NT2/D1 (cell line): ENCODE measurements around the gene CGB3.

ENCODE experiments used
- DNase-seq: peaks from one replicate; pipeline ENCODE4 v3.0.0-alpha.2; 2011; ENCODE audit warnings: low read depth, low spot score
- H3K27me3 ChIP-seq: 2 replicates; pipeline ENCODE4 v1.6.0; 2011; ENCODE audit warnings: mild to moderate bottlenecking; ENCODE audit not compliant: insufficient read length, insufficient read depth
- H3K36me3 ChIP-seq: 2 replicates; pipeline ENCODE4 v1.6.1; 2011; ENCODE audit warnings: mild to moderate bottlenecking, low read length, mixed read lengths; ENCODE audit not compliant: insufficient read depth, insufficient read length
- H3K4me1 ChIP-seq: 2 replicates; pipeline ENCODE4 v1.5.1; 2011; ENCODE audit not compliant: insufficient read depth, insufficient read length
- H3K4me3 ChIP-seq: 2 replicates; pipeline ENCODE4 v1.5.1; 2011; ENCODE audit warnings: low read depth; ENCODE audit not compliant: insufficient read length
- H3K9ac ChIP-seq: 2 replicates; pipeline ENCODE4 v1.6.0; 2011; ENCODE audit warnings: low read depth; ENCODE audit not compliant: insufficient read length
- H3K9me3 ChIP-seq: 2 replicates; pipeline ENCODE4 v1.5.1; 2011; ENCODE audit warnings: mild to moderate bottlenecking, low read length; ENCODE audit not compliant: insufficient read depth
- SUZ12 ChIP-seq: IDR thresholded peaks from 2 replicates; pipeline ENCODE4 v1.6.1; 2011; ENCODE audit not compliant: insufficient read length, insufficient read depth; ENCODE audit errors: extremely low read depth
- YY1 ChIP-seq: IDR thresholded peaks from 2 replicates; pipeline ENCODE4 v1.6.1; 2011; ENCODE audit not compliant: insufficient read length, insufficient read depth
- ZNF274 ChIP-seq: IDR thresholded peaks from 2 replicates; pipeline ENCODE4 v1.6.1; 2011; ENCODE audit warnings: mild to moderate bottlenecking, low read depth, low read length

CGB3 gene

GRCh38 chr19:49014870-49015255, 9.3 kb downstream of the CGB3 start:
- Histone ChIP-seq H3K36me3 (peaks cover 61% of the 10 kb centered on the region), H3K4me1 (no peaks in the 10 kb centered on the region)
- no peak for TF ChIP-seq SUZ12
- no peak for TF ChIP-seq YY1
- TF ChIP-seq ZNF274, result no peak

GRCh38 chr19:49014123-49014869, 9.8 kb downstream of the CGB3 start:
- peaks cover 67% of the 10 kb centered on the region for H3K36me3 ChIP-seq
- no peaks in the 10 kb centered on the region for H3K27me3 ChIP-seq
- no peak overlapping the region for H3K4me3 ChIP-seq
- no peak for DNase-seq
- no peak for TF ChIP-seq YY1
- TF ChIP-seq SUZ12, result no peak
- no peak for TF ChIP-seq ZNF274
- H3K4me1 ChIP-seq, result no peaks in the 10 kb centered on the region
- H3K9ac ChIP-seq, result no peak overlapping the region
- H3K9me3 ChIP-seq, result no peaks in the 10 kb centered on the region

More at GRCh38 chr19:49014870-49015255, 9.3 kb downstream of the CGB3 start:
- Histone ChIP-seq H3K4me3 (no peak overlapping the region), H3K9me3 (no peaks in the 10 kb centered on the region), H3K27me3 (no peaks in the 10 kb centered on the region), H3K9ac (no peak overlapping the region)
- no peak for DNase-seq

GRCh38 chr19:49011194-49011593, 12.9 kb downstream of the CGB3 start:
- Histone ChIP-seq H3K4me1 (no peaks in the 10 kb centered on the region), H3K27me3 (no peaks in the 10 kb centered on the region), H3K4me3 (no peak overlapping the region), H3K36me3 (peaks cover 78% of the 10 kb centered on the region), H3K9ac (no peak overlapping the region), H3K9me3 (no peaks in the 10 kb centered on the region)
- no peak for TF ChIP-seq YY1
- no peak for TF ChIP-seq ZNF274
- DNase-seq, result no peak

- Histone ChIP-seq H3K36me3 (peaks cover 75% of the 10 kb centered on the region), H3K4me1 (no peaks in the 10 kb centered on the region), H3K9ac (no peak overlapping the region), H3K4me3 (no peak overlapping the region), H3K9me3 (no peaks in the 10 kb centered on the region), H3K27me3 (no peaks in the 10 kb centered on the region)
- DNase-seq, result no peak
- TF ChIP-seq ZNF274, result no peak
- TF ChIP-seq YY1, result no peak
- TF ChIP-seq SUZ12, result no peak
Measured at GRCh38 chr19:49010453-49010852, 13.7 kb downstream of the CGB3 start.

GRCh38 chr19:49009828-49010227, 14.3 kb downstream of the CGB3 start:
- no peaks in the 10 kb centered on the region for H3K4me1 ChIP-seq
- TF ChIP-seq SUZ12 (no peak), YY1 (no peak), ZNF274 (no peak)
- no peaks in the 10 kb centered on the region for H3K27me3 ChIP-seq
- no peak for DNase-seq
- H3K36me3 ChIP-seq, result peaks cover 75% of the 10 kb centered on the region
- no peaks in the 10 kb centered on the region for H3K9me3 ChIP-seq
- H3K4me3 ChIP-seq, result no peak overlapping the region
- no peak overlapping the region for H3K9ac ChIP-seq

GRCh38 chr19:49006905-49007304, 17.2 kb downstream of the CGB3 start:
- Histone ChIP-seq H3K4me3 (no peak overlapping the region), H3K27me3 (no peaks in the 10 kb centered on the region), H3K4me1 (no peaks in the 10 kb centered on the region), H3K36me3 (peaks cover 76% of the 10 kb centered on the region), H3K9me3 (no peaks in the 10 kb centered on the region), H3K9ac (no peak overlapping the region)
- TF ChIP-seq SUZ12, result no peak
- TF ChIP-seq YY1, result no peak
- TF ChIP-seq ZNF274, result no peak
- DNase-seq, result no peak

- Histone ChIP-seq H3K4me3 (no peak overlapping the region), H3K4me1 (no peaks in the 10 kb centered on the region), H3K27me3 (no peaks in the 10 kb centered on the region), H3K9me3 (no peaks in the 10 kb centered on the region), H3K36me3 (peaks cover 71% of the 10 kb centered on the region), H3K9ac (no peak overlapping the region)
- DNase-seq, result no peak
- no peak for TF ChIP-seq SUZ12
- no peak for TF ChIP-seq YY1
- TF ChIP-seq ZNF274, result no peak
Measured at GRCh38 chr19:49004964-49005614, 19.0 kb downstream of the CGB3 start.
